NCI-H1930 (cell line): ENCODE results near the gene TRMT2A.
A peak's percentile ranks its signal among the peaks of the same experiment; 100 is the strongest.

Source experiments
- DNase-seq, 2 experiments: peaks; one replicate each; lab custom pipeline; 2025; lab: John Stamatoyannopoulos, UW

TRMT2A gene

DNA sequence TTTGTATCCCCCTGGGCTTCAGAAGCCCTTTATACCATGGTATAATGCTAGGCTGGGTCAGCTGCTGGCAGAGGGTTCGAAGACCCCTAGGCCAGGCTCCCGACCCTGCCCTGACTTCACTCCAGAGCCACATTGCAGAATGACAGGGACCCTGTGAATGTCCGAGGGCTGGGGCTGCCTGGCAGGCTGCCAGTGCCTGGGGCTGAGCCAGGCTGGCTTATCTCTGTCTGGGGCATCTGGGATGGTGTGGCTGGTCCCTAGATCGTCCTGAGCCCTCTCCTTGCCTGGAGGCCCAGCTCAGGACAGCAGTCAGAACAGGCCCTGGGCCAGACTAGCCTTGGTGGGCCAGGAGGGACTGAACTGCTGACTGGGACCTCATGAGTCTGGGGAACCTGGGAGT is 18.2 kb upstream of the TRMT2A start:
- DNase-seq = no peak

GRCh38 chr22:20133930-20134549 is 17.0 kb upstream of the TRMT2A start:
- no peak for DNase-seq

DNA sequence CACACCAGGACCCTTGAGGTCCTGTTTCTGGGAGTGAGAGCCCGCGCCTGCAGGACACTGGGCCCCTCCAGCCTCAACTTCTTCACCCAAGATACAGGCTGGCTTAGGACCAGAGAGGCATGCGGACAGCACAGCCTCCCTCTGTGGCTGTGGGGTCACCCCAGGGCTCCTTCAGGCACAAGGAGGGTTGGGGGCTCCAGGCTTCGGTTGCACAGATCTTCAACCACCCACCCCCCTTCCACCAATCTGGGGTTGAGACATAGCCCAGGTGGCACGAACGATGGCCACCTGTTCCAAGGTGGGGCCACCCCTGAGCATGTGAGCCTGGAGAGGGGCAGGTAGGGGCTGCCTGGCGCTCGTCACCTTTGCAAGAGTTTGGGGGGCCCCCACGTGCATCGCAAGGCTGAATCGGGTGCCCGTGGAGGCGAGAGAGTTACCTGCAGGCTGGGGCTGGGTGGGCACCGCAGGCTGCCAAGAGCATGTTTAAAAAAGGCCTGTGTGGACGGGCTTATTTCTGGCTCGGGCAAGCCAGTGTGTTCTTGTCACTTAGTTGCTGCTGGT is 15.7 kb upstream of the TRMT2A start:
- DNase-seq = no peak

GRCh38 chr22:20131859-20132685 is 15.0 kb upstream of the TRMT2A start:
- no peak for DNase-seq

- no peak for DNase-seq
Observed at GRCh38 chr22:20131597-20131858, 14.5 kb upstream of the TRMT2A start, which contains the start of gene ZDHHC8. TSS of gene ZDHHC8 (plus strand) at chr22:20131804. CDS start at chr22:20131948, 144 bp downstream.

DNA sequence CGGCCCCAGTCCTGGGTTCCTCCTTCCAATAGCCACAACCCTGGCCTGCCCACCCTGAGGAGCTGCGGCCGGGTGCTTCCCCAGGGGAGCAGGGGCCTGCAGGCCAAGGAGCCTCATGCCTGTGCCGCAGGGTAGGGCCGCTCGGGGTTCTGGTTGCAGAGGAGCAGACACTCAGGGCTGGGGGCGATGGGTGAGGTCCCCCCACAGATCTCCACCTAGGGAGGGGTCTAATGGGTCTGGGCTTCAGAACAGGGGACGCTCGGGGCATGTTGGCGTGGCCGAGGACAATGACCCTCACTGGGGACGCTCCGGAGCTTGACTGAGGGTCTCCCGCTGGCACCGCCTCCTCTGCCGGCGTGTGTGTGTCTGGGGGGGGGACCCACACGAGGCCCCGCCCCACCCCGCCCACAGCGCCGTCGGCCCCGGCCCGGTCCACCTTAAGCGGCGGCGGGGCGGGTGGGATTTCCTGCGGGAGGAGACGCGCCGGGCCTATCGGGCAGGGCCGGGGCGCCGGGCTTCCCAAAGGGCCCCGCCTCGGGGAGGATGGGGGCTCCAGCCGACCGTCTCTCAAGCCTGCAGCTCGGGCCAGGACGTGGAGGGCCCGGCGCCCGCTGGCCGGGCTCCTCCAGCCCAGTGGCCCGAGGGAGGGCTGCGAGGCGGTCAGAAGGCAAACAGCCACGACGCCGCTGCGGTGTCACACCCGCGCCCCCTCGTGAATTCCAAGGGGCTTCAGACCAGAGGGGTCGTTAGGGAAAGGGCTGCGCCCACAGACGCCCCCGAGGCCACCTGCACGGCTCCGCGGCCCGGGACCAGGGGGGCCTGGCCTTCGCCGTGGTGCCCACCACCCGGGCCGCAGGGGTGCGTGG is 13.9 kb upstream of the TRMT2A start:
- peak in 1 of 2 experiments; percentile 37 for DNase-seq

DNA sequence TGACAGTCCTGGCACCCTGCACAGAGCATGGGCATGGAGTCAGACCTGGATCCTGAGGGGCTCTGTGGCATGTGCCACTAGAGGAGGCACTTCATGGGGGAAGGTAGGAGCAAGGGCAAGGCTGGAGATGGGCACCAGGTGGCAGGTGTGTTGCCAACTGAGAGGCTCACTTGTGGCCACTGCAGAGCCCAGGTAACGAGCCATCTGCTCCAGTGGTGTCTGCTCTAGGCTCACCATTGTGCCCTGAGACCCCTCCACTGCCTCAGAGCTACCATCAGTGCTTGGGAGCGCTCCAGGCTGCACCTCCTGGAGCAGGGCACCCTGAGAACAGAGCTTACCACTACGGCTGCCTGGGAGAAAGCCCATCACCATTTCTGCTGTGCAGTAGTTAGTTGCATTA is 13.3 kb upstream of the TRMT2A start:
- no peak for DNase-seq

DNA sequence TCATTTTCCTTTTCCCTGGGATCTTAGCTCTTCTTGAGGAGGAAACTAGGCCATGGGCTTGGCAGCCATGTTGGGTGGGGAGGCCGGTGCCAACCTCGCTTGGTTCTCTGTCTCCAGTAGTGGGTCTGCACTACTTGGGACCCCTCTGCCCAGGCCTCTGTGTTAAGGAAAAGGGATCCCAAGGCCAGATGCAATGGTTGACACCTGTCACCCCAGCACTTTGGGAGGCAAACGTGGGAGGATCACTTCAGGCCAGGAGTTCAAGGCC is 12.7 kb upstream of the TRMT2A start:
- no peak for DNase-seq

DNA sequence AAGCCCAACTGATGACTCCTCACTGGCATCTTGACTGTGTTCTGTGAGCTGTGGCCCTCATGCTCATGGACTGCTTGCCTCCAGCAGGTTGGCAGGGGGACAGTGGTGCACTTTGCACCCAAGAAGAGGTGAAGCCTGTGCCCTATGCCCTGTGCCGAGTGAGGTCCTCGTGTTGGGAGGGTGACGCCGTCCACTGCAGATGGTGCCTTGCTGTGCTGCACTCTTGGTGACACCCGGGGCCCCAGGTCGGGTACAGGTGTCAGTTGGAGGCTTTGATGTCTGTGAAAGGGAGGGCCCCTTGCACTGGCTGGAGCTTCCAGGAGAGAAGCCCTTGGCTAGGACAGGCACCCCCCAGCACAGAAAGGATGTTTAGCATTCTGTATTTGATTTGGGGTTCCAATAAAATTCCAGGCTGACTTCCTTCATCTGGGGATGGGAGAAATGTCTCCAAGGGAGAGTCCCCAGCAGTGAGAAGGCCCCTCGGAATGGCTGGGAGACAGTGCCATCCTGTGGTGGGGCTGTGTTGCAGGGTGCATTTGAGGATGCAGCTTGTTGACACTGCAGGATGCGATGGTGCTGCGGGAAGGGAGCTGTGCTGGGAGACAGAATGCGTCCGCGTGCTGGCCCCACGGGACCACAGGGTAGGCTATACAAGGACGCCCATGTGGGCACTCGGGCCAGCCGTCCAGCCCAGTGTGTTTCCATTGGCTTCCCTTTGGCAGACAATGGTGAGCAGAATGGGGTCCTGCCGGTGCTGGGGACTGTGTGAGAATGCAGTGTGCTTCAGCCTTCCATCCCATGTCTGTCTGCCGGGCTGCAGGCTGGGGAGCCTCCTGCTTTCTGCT is 12.1 kb upstream of the TRMT2A start:
- DNase-seq = peak in 1 of 2 experiments; percentile 15

GRCh38 chr22:20128619-20128901 is 11.5 kb upstream of the TRMT2A start:
- no peak for DNase-seq

- no peak for DNase-seq
Observed at GRCh38 chr22:20127869-20128618, 11.0 kb upstream of the TRMT2A start.

DNA sequence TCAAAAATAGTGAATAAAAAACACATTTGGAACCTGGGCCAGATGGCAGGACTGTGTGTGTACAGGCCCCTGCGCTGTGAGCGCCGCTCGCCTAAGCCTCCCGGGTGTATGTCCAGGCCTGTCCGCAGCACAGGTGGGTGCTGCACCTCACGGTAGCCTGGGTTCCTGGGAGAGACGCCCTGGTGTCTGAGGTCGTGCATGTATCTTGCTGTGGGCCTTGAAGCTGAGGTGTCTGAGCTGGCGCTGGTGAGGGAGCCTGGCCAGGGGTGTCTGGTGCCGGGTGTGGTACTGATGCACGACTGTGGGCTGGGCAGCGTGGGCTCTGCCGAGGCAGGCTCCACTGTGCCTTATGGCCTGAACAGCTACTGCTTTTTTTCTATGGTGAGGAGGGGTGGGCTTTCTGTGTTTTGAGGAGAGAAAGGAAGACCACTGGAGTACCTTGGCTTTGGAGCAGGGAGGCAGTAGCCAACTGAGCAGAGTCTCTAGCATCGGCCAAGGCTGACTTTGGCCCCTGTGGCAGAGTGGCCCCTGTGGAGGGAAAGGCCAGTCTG is 10.4 kb upstream of the TRMT2A start:
- DNase-seq = no peak

GRCh38 chr22:20126284-20127029 is 9.4 kb upstream of the TRMT2A start:
- DNase-seq = no peak

DNA sequence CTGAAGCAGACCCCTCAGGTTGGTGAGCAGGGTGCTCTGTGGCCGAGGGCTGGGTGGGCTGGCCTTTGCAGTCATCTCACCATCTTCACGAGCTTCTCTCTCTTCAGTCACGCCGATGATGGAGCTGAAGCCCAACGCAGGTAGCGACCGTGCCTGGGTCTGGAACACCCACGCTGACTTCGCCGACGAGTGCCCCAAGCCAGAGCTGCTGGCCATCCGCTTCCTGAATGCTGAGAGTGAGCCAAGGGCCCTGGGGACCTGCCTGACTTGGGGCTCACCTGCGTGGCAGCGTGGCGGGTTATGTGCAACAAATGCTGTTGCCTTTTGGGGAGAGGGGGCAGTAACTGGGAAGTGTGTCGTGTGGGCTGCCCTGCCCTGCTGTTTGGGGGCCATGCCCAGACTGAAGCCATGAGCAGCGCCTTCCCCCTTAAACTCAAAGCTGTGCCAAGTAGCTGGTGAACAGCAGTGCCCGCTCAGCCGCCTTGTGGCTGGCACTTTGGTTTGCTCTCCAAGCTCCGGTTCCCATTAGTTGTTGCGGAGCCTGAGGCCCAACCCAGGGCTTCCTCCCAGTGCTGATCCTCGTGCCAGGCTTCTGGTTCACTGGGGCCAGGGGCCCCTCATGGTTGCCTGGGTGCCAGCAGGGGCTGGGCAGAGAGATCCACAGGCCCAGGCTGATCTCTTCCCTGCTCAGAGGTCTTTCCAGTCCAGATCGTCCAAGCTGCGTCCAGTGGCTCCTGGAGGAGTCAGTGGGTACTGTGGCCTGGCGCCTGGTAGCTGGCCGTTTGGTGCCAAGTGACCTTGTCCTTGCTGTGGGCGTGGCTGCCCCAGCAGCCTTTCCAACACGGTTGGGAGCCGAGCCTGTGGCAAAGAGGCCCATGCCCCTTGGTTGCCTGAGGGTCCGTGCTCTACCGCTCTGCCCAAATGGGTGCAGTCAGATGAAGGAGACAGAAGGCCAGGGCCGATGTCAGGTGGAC is 8.5 kb upstream of the TRMT2A start:
- DNase-seq = no peak

DNA sequence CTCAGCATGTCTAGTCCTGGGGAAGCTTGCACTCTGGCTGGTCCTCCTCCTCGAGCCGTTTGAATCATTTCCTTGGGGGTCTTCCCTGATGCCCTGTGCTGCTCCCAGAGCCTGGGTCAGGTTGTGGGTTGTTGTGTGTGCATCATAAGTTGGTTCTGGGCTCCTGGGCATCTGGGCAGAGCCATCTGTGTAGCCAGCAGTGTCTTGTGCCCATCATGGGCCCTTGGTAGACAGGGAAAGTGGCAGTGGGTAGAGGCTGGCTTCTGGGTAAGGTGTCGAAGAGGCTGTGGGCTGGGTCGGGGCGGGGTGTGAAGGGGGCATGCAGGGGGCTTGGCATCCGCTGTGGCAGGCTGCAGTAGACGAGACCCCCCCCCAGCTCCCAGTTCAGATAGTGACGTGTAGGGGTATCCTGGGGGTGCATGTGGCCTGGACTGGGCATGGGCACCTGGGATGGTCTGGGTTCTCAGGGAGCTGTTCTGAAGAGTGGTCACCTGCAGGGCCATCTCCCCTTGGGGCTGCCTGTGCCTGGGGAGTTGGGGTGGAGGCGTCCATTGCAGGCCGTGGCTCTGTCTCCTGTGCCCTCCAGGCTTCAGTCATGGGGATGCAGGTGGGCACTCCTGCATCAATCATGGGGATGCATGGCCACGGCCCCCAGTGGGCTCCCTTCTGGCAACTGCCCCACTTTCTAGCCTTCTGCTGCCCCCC is 7.2 kb upstream of the TRMT2A start:
- DNase-seq = no peak

DNA sequence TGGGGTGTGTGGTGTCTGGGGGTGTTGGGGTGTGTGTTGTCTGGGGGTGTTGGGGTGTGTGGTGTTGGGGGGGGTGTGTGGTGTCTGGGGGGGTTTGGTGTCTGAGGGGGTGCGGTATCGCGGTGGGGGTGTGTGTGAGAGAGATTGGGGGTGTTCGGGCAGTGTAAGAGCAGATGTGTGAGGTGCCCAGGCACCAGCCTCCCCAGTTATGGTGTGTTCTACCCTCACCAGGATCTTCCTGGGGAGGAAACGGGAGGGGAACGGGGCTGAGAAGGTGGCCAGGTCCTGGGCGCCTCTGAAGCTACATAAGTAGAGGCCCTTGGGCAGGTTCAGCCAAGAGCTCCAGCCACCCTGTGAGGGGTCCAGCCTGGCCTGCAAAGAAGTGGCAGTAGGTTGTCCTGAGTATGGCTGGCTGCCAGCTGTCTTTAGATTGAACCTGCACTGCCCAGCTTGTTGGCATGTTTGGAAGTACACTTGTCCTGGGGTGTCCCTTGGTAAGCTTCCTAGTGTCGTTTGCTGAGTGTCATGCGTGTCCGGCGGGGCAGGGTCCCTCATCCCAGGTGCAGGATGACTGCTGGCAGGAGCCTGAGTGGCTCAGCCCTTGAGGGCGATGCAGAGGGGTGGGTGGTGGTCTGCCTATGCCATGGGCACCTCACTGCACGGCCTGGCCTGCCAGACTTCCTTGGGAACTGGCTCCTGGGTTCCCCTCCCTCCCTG is 6.5 kb upstream of the TRMT2A start:
- no peak for DNase-seq

GRCh38 chr22:20121856-20122415 is 4.9 kb upstream of the TRMT2A start:
- DNase-seq = no peak
